ENCODE results near the gene CCDC154.
A peak's percentile ranks its signal among the peaks of the same experiment; 100 is the strongest.

Gene CCDC154

GRCh38 chr16:1420111-1420539, 24.2 kb downstream of the CCDC154 start:
- DNase-seq (ENCODE audit: low read depth) = peak; percentile 19

- peak; percentile 16 for DNase-seq (ENCODE audit: low read depth)
Observed at GRCh38 chr16:1416521-1416941, 27.8 kb downstream of the CCDC154 start.

- peak; percentile 65 for DNase-seq (ENCODE audit: low read depth)
Observed at GRCh38 chr16:1414532-1415260, 29.7 kb downstream of the CCDC154 start, which contains the start of gene UNKL. TSS of gene UNKL (minus strand) at chr16:1414704. CDS start at chr16:1414691, 13 bp downstream.

DNA sequence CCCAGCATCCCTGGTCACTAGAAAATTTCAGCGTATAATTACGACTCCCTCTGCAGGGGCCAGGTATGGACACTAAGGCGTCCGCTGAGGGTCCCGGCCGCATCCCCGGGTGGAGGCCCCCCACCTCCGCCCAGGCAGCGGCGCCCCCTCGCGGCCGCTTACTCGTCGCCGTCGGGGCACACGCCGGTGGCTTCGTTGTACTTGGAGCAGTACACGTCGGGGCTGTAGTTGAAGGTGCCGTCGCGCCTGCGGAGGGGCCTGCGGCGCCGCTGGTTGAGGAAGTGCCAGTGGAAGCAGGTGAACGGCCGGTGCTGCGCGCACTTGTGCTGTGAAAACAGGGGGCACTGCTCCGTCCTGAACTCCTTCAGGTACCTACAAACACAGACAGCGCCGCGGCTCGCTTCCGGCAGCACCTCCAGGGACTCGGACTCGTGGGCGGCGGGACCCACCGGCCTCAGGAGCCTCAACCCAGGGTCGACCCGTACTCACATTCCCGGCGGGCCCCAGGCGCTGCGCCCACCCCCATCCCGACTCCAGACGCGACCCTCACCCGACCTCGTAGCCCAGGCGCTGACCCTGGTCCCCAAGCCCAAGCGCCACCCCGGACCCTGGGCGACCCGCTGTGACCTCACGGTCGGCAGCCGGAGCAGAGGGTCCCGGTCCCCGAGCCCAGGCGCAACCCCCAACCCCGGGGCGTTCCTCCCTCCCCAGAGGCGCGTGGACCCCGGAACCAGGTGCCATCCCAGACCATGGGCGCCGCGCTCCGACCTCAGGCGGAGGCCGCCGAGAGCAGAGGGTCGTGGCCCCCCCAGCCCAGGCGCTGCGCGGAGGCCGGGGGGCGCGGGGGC, 30.4 kb downstream of the CCDC154 start:
- DNase-seq (ENCODE audit: low read depth) = peak; percentile 49

GRCh38 chr16:1412847-1413246, 31.5 kb downstream of the CCDC154 start:
- no peak for DNase-seq (ENCODE audit: low read depth)

DNA sequence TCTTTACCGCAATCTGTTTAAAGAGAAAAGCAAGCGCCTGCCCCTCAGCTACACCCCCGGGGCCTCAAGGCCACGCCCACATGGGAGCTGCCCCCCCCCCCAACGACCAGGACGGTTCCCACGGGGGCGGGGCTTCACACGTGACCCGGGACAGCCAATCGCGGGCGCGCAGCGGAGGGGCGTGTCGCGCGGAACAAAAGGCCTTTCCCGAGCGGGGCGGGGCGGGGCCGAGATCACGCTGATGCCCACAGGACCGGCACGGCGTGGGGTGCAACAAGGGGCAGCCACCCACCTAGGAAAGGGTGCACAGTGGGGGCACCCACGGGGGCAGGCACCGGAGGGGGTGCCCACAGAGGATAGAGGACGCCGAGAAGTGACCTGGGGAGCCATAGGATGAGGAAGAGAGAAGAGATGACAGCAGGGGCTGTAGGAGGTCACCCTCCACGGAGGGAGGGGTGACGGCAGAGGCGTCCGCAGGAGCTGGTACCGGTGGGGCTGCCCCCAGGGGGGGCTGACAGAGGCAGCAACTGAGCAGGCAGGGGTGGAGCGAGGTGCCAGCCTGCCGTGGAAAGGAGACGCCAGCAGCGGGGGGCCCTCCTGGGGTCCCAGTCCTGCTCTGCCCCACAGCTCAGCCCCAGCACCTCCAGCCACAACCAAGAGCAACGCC, 36.1 kb downstream of the CCDC154 start:
- peak; percentile 91 for DNase-seq (ENCODE audit: low read depth)

- no peak for DNase-seq (ENCODE audit: low read depth)
Observed at GRCh38 chr16:1407753-1408152, 36.6 kb downstream of the CCDC154 start.

GRCh38 chr16:1403733-1404132, 40.6 kb downstream of the CCDC154 start:
- DNase-seq (ENCODE audit: low read depth) = no peak

DNA sequence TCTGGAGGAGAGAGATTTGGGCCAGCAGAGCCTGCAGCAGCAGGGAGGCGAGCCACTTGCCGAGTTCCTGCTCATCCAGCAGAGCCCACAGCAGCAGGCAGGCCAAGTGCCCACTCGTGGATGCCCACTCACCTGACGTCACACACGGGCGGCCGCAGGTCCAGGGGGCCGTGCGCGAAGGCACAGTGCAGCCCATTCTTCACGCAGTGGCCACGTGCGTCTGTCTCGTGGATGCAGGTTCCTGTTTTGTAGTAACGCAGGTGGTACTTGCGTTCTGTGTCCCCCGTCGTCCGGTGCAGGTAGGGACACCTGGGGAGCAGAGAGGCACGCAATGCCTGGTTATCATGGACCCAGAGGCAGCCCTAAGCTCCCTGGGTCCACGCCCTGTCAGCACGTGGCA, 41.3 kb downstream of the CCDC154 start:
- no peak for DNase-seq (ENCODE audit: low read depth)

DNA sequence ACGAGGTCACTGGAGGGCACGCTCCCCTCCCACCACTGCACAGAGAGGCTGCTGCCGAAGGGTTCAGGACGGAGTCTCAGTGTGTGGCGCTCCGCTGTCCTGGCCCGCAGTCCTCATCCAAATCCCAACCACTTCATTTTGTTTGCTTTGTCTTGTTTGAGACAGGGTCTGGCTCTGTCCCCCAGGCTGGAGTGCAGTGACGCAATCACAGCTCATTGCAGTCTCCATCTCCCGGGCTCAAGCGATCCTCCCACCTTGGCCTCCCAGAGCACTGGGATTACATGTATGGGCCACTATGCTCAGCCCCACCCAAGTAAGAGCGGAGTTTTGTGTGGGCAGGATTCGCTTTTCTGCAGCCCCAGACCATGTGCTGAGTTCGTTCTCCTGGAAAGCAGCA, 42.6 kb downstream of the CCDC154 start:
- no peak for DNase-seq (ENCODE audit: low read depth)

GRCh38 chr16:1401061-1401757, 43.1 kb downstream of the CCDC154 start:
- no peak for DNase-seq (ENCODE audit: low read depth)

DNA sequence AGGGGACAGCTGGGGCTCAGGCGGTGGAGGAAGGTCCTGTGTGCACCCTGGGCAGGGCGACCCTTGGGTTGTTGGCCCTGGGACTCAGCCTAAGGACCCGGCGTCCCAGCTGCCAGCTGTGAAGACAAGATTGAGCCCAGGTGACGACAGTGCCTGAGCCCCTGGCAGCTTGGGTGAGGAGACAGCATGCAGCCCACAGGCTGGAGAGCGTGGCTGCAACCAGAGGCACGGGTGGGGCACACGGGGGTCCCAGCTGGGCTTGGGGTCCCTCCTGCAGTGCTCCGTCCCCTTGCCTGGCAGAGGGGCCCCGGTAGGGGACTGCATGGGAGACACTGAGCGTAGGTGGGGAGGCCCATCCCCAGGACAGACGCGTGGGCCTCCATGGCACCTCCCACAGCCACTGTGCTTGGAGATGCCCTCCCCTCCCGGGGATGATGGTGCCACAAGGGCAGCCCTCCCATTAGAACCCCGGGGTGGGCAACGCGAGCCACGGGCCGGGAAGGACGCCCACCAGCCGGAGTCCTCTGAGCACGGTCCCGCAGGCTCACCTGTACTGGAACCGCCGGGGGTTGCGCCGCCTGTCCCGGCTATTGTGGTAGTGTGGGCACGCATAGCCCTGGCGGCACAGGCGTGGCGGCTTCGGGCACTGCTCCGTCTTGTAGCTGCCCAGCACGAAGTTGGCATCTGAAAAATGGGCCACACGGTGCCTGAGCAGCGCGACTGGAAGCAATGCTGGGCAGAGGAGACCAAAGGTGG, 45.4 kb downstream of the CCDC154 start:
- no peak for DNase-seq (ENCODE audit: low read depth)

DNA sequence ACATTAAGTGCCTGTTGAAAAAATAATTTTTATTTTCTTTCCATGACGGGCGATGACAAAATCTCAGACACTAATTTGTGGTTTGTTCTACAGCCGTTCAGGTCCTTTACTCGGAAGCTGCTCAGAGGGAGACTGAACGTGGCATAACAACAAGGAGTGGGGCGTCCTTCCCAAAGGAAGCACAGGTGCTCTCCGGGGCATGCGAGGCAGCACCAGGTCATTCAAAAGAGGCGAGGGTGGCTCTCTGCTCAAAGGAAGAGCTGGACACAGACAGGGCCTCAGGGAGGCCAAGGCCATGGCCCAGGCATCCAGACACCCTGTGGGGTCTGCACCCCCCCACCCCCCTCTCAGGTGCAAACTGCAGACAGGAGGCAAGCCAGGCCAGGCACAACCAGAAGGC, 46.0 kb downstream of the CCDC154 start:
- no peak for DNase-seq (ENCODE audit: low read depth)

DNA sequence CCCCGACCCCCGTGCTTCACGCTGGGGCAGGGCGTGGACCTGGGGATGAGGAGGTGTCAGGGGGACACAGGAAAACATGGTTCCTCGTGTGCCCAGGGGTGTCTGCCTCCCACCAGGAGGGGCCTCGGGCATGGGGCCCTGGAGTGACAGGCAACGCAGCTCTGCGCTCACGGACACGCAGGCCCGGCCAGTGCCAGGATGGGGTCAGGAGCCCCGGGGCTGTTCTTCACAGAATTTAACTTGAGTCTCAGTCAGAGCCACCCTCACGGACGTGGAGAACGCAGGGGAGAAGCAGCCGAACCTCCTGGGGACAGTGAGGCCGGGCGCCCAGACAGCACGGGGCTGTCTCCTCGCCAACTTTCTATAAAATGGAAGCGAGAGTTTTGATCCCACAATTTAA, 46.6 kb downstream of the CCDC154 start:
- no peak for DNase-seq (ENCODE audit: low read depth)

DNA sequence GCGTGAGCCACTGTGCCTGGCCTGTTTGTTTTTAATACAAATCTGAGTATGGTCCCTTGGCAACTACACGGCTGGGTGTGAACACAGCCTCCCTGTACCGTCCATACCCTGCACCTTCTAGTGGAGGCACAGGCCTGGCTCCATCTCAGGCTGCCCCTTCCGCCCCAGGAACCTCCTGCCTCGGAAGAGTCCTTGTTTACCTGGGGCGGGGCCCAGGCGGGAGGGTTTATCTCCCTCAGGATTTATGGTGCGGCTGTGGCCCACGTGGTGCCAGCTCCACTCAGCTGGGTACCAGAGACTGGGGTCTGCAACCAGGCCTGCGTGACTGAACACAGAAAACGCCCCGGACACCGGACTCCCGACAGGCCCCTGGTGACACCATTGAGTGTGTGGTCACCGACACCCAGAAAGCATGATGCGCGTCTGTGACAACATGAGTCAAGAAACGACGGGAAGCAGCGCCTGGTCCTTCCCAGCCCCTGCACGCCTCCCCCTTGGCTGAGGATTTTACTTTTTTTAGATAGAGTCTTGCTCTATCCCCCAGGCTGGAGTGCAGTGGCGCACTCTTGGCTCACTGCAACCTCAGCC, 48.8 kb downstream of the CCDC154 start:
- no peak for DNase-seq (ENCODE audit: low read depth)

GRCh38 chr16:1394367-1394951, 49.9 kb downstream of the CCDC154 start:
- DNase-seq (ENCODE audit: low read depth) = no peak

DNA sequence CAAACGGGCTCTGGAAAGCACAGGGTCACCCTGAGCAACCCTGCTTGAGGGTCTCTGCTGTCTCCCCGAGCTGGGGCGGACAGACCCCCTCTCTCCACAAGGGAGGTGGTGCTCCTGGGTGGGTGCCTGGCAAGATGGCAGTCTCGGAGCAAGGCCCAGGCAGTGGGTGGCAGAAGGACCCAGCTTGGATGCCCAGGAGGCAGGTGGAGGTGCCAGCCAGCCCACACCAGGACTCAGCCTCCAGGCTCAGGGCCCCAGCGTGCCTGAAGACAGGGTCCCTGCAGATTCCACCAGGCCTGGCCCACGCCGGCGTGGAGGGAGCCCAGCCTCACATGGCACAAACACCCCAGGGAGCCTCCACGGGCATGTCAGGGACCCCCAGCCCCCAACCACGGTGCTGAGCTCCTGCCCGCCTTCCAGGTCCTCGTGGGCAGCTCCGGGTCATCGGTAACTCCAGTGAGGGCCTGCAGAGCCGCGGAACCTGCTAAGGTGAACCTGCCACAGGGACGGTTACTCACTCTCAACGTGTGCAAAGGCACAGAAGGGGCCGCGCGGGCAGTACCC, 50.7 kb downstream of the CCDC154 start:
- no peak for DNase-seq (ENCODE audit: low read depth)

- DNase-seq (ENCODE audit: low read depth) = no peak
Observed at GRCh38 chr16:1392826-1393225, 51.5 kb downstream of the CCDC154 start.

GRCh38 chr16:1390239-1390779, 54.0 kb downstream of the CCDC154 start:
- DNase-seq (ENCODE audit: low read depth) = no peak

GRCh38 chr16:1389762-1390161, 54.6 kb downstream of the CCDC154 start:
- no peak for DNase-seq (ENCODE audit: low read depth)

All from ELR (cell line).